Measurements from ENCODE around the gene CD99.
"Not testable (repeated sequence)": the region's sequence is repeated elsewhere in the genome, so short reads cannot be mapped to it uniquely, and the experiment has no call there.

The CD99 gene

DNA sequence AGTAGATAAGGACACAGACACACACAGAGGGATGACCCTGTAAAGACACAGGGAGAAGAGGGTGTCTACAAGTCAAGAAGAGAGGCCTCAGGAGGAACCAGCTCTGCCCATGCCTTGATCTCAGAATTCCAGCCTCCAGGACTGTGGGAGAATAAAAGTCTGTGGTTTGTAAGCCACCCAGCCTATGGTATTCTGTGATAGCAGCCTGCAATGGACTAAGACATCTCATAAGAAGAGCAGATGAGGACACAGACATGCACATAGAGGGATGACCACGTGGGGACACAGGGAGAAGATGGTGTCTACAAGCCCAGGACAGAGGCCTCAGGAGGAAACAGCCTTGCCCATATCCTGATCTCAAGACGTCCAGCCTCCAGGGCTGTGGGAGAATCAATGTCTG is 70.2 kb downstream of the CD99 start:
- no peak for DNase-seq (ENCODE audit: low read depth in 1 of 2, low spot score in 1 of 2)
- no peak for TF ChIP-seq JUND (IDR thresholded peaks at IDR 0.05; ENCODE audit: low read depth)
- in situ Hi-C loops (cut with HindIII; ENCODE audit: low pct_unique_long_range_greater_than_20kb, low sequenced_read_pairs) = no loop called here

- DNase-seq (ENCODE audit: low read depth in 1 of 2, low spot score in 1 of 2); in situ Hi-C loops (cut with HindIII; ENCODE audit: low pct_unique_long_range_greater_than_20kb, low sequenced_read_pairs): not testable (repeated sequence)
These were observed 71.6 kb downstream of the CD99 start for GRCh38 chrX:2762671-2763070.

GRCh38 chrX:2764766-2765548 is 73.9 kb downstream of the CD99 start:
- DNase-seq (ENCODE audit: low read depth in 1 of 2, low spot score in 1 of 2); in situ Hi-C loops (cut with HindIII; ENCODE audit: low pct_unique_long_range_greater_than_20kb, low sequenced_read_pairs): not testable (repeated sequence)

DNA sequence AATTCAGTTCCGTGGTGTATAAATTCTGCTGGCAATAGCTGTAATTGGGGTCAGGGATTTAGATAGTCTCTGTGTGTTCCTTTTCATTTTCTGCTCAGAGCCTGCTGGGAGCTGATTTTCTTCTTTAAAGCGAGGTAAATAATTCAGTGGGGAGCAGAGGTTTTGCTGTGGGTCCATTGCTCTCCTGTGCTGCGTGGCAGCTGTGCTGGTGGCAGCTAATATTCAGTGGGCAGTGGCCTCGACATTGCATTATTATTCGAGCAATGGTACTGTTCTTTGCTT is 74.4 kb downstream of the CD99 start:
- in situ Hi-C loops (cut with HindIII; ENCODE audit: low pct_unique_long_range_greater_than_20kb, low sequenced_read_pairs) = no loop called here
- no peak for DNase-seq (ENCODE audit: low read depth in 1 of 2, low spot score in 1 of 2)
- TF ChIP-seq JUND (IDR thresholded peaks at IDR 0.05; ENCODE audit: low read depth) = no peak

GRCh38 chrX:2766906-2767305 is 75.8 kb downstream of the CD99 start:
- in situ Hi-C loops (cut with HindIII; ENCODE audit: low pct_unique_long_range_greater_than_20kb, low sequenced_read_pairs) = no loop called here
- TF ChIP-seq JUND (IDR thresholded peaks at IDR 0.05; ENCODE audit: low read depth) = no peak
- DNase-seq (ENCODE audit: low read depth in 1 of 2, low spot score in 1 of 2) = no peak

DNA sequence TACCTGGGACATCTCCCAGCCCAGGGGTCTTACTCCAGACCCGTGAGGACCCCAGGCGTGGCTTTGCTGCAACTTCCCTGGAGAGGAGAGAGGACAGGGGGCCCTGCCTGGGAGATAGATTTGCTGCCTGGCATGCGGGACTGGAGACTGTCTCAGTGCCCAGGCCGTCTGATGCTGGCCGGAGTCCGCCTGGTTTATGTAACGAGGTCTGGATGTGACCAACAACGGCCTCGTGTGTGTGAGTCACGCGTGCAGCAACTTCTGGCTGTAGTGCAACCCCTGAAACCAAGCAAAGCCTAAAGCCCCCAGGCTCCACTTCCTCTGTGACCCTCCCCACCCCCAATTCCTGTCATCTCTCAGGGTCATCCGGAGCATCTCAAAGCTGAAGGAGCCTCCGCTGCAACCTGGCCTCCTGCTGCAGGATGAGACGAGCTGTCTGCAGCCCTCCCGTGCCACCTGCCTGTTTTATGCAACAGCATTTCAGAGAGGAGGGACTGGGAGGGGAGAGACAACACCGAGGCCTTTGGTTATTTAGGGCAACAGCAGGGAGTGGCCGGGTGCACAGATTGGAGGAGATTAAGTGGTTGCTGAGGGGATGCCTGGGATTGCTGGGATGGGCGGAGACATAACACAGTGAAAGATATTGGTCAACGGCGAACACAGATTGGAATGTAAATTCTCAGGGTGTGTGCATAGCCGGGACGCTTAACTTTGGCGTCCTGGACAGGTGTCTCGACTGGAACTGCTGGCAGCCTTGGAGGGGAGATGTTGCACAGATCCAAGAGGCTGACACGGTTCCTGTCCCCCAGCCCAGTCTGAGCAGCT is 76.7 kb downstream of the CD99 start:
- DNase-seq (ENCODE audit: low read depth in 1 of 2, low spot score in 1 of 2) = no peak
- in situ Hi-C loops (cut with HindIII; ENCODE audit: low pct_unique_long_range_greater_than_20kb, low sequenced_read_pairs) = no loop called here

GRCh38 chrX:2769615-2770014 is 78.5 kb downstream of the CD99 start:
- in situ Hi-C loops (cut with HindIII; ENCODE audit: low pct_unique_long_range_greater_than_20kb, low sequenced_read_pairs) = no loop called here
- no peak for TF ChIP-seq JUND (IDR thresholded peaks at IDR 0.05; ENCODE audit: low read depth)
- no peak for DNase-seq (ENCODE audit: low read depth in 1 of 2, low spot score in 1 of 2)

More for the DNA sequence above, 76.7 kb downstream of the CD99 start:
- no peak for TF ChIP-seq JUND (IDR thresholded peaks at IDR 0.05; ENCODE audit: low read depth)

DNA sequence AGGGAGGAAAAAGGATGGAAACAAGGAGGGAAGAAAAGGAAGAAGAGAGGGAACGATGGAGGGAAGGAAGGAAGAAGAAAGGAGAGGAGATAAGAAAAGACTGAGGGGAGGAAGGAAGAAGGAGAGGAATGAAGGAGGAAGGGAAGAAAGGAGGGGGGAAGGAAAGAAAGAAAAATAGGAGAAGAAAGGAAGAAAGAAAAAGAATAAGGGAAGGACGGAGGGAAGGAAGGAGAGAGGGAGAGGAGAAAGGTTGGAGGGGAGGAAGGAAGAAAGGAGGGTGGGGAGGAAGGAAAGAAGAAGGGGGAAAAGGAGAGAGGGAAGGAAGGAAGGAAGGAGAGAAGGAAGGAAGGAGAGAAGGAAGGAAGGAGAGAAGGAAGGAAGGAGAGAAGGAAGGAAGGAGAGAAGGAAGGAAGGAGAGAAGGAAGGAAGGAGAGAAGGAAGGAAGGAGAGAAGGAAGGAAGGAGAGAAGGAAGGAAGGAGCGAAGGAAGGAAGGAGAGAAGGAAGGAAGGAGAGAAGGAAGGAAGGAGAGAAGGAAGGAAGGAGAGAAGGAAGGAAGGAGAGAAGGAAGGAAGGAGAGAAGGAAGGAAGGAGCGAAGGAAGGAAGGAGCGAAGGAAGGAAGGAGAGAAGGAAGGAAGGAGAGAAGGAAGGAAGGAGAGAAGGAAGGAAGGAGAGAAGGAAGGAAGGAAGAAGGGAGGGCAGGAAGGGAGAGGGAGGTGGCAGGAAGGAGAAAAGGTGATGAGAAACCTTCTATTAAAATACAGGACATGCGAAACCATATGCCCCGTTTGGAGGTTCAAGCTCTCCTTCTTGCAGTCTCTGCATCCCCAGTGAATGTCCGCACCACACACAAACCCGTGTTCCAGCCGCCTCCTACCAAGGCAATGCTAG is 82.3 kb downstream of the CD99 start:
- in situ Hi-C loops (cut with HindIII; ENCODE audit: low pct_unique_long_range_greater_than_20kb, low sequenced_read_pairs); DNase-seq (ENCODE audit: low read depth in 1 of 2, low spot score in 1 of 2): not testable (repeated sequence)

GRCh38 chrX:2774057-2774456 is 83.0 kb downstream of the CD99 start:
- in situ Hi-C loops (cut with HindIII; ENCODE audit: low pct_unique_long_range_greater_than_20kb, low sequenced_read_pairs) = no loop called here
- DNase-seq (ENCODE audit: low read depth in 1 of 2, low spot score in 1 of 2) = no peak
- TF ChIP-seq JUND (IDR thresholded peaks at IDR 0.05; ENCODE audit: low read depth) = no peak

- DNase-seq (ENCODE audit: low read depth in 1 of 2, low spot score in 1 of 2) = no peak
- in situ Hi-C loops (cut with HindIII; ENCODE audit: low pct_unique_long_range_greater_than_20kb, low sequenced_read_pairs) = no loop called here
- no peak for TF ChIP-seq JUND (IDR thresholded peaks at IDR 0.05; ENCODE audit: low read depth)
These were observed 83.7 kb downstream of the CD99 start for GRCh38 chrX:2774776-2775175.

- in situ Hi-C loops (cut with HindIII; ENCODE audit: low pct_unique_long_range_greater_than_20kb, low sequenced_read_pairs); DNase-seq (ENCODE audit: low read depth in 1 of 2, low spot score in 1 of 2): not testable (repeated sequence)
These were observed 89.6 kb downstream of the CD99 start for GRCh38 chrX:2780472-2781225.

DNA sequence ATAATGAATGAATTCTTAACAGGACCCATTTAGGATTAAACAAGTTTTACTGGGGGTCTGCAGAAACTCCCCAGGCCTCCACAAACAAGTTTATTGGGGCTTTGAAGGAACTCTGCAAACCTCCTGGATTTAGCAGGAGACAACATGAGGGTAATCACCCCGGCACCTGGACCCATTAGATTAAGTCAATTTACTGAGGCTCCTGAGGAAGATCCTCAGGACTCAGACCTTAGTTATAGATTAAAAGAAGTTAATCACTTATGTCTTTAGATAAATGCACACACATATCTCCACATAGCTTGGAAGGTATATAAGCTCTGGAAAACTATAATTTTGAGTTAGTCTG is 90.1 kb downstream of the CD99 start:
- in situ Hi-C loops (cut with HindIII; ENCODE audit: low pct_unique_long_range_greater_than_20kb, low sequenced_read_pairs) = no loop called here
- TF ChIP-seq JUND (IDR thresholded peaks at IDR 0.05; ENCODE audit: low read depth) = no peak
- DNase-seq (ENCODE audit: low read depth in 1 of 2, low spot score in 1 of 2) = no peak
